NCI-H146 treated with DMSO at 0.1 percent for 48 hours (cell line): ENCODE measurements around the gene MGAT3.

Experiments used
- DNase-seq: peaks from one replicate; lab custom pipeline; 2025; ENCODE audit not compliant: unreplicated experiment; lab: John Stamatoyannopoulos, UW

Gene MGAT3

GRCh38 chr22:39448205-39449054, 8.4 kb upstream of the MGAT3 start:
- DNase-seq = no peak

GRCh38 chr22:39449708-39450107, 7.1 kb upstream of the MGAT3 start:
- no peak for DNase-seq

GRCh38 chr22:39450258-39450955, 6.4 kb upstream of the MGAT3 start:
- DNase-seq = no peak

GRCh38 chr22:39452740-39453040, 4.1 kb upstream of the MGAT3 start:
- DNase-seq = no peak

- DNase-seq = no peak
These were observed 2.9 kb upstream of the MGAT3 start for GRCh38 chr22:39453765-39454378.

GRCh38 chr22:39454385-39454871, 2.4 kb upstream of the MGAT3 start:
- DNase-seq = no peak

- no peak for DNase-seq
These were observed 365 bp downstream of the MGAT3 start for GRCh38 chr22:39457198-39457555.

GRCh38 chr22:39457556-39458443, 988 bp downstream of the MGAT3 start:
- DNase-seq = no peak

- no peak for DNase-seq
These were observed 1.8 kb downstream of the MGAT3 start for GRCh38 chr22:39458444-39459083.

GRCh38 chr22:39459681-39460080, 2.9 kb downstream of the MGAT3 start:
- DNase-seq = no peak

- no peak for DNase-seq
These were observed 5.8 kb downstream of the MGAT3 start for GRCh38 chr22:39462443-39463221.

GRCh38 chr22:39463277-39463676, 6.5 kb downstream of the MGAT3 start:
- DNase-seq = no peak

GRCh38 chr22:39463931-39464390, 7.1 kb downstream of the MGAT3 start:
- DNase-seq = no peak

- no peak for DNase-seq
These were observed 9.6 kb downstream of the MGAT3 start for GRCh38 chr22:39466228-39467006.

GRCh38 chr22:39467390-39467895, 10.6 kb downstream of the MGAT3 start:
- no peak for DNase-seq

GRCh38 chr22:39468487-39469325, 11.9 kb downstream of the MGAT3 start:
- no peak for DNase-seq

- DNase-seq = no peak
These were observed 12.5 kb downstream of the MGAT3 start for GRCh38 chr22:39469326-39469680.
